Mesothelial cell of epicardium (in vitro differentiated cells): ENCODE data around the gene MROH7. TPM values are rescaled to one million over a fixed set of nuclear protein-coding genes. Genes with fewer than 3 reads are reported as not detected.

Experiments
- DNase-seq, 2 experiments: peaks; one replicate each; pipeline ENCODE4 v3.0.0; 2021; ENCODE audit warnings: low spot score in 2 of 2; ENCODE audit not compliant: unreplicated experiment in 2 of 2
- H3K27ac Mint-ChIP-seq: 2 replicates; pipeline ENCODE4 v1.8.0; 2021; ENCODE audit warnings: mixed read lengths
- H3K27me3 Mint-ChIP-seq: 2 replicates; pipeline ENCODE4 v1.8.0; 2021; ENCODE audit warnings: low read depth, mixed read lengths
- H3K36me3 Mint-ChIP-seq: 2 replicates; pipeline ENCODE4 v1.8.0; 2021; ENCODE audit warnings: mixed read lengths
- H3K4me1 Mint-ChIP-seq: 2 replicates; pipeline ENCODE4 v1.8.0; 2021; ENCODE audit warnings: mixed read lengths
- H3K4me3 Mint-ChIP-seq: 2 replicates; pipeline ENCODE4 v1.8.0; 2021; ENCODE audit warnings: mild to moderate bottlenecking, moderate library complexity, mixed read lengths
- H3K9me3 Mint-ChIP-seq: 2 replicates; pipeline ENCODE4 v1.8.0; 2021; ENCODE audit warnings: mixed read lengths
- CTCF ChIP-seq: fragments of 200-600 bp; sonication (generic); IDR thresholded peaks from one replicate; pipeline ENCODE4 v1.5.0; 2021; ENCODE audit warnings: antibody characterized with exemption; ENCODE audit not compliant: unreplicated experiment
- total RNA-seq: library from RNA; stranded (reverse); gene quantifications from 3 replicates; pipeline ENCODE4 v1.2.1, GENCODE V29; 2021

Gene MROH7
- total RNA-seq, 1 donor from 2014 or later, result 4.3 TPM

GRCh38 chr1:54697896-54698295 lies 56.3 kb downstream of the MROH7 start:
- H3K27me3 Mint-ChIP-seq, result peaks cover 52% of the 10 kb centered on the region
- H3K27ac Mint-ChIP-seq, result no peak overlapping the region

GRCh38 chr1:54698346-54698745 lies 56.8 kb downstream of the MROH7 start:
- no peak for TF ChIP-seq CTCF
- H3K36me3 Mint-ChIP-seq, result no peaks in the 10 kb centered on the region
- no peaks in the 10 kb centered on the region for H3K9me3 Mint-ChIP-seq
- H3K27me3 Mint-ChIP-seq, result peaks cover 56% of the 10 kb centered on the region
- no peak overlapping the region for H3K4me3 Mint-ChIP-seq
- no peak for DNase-seq
- H3K4me1 Mint-ChIP-seq, result no peaks in the 10 kb centered on the region
- H3K27ac Mint-ChIP-seq, result no peak overlapping the region

More at GRCh38 chr1:54697896-54698295, 56.3 kb downstream of the MROH7 start:
- no peak for TF ChIP-seq CTCF
- no peaks in the 10 kb centered on the region for H3K4me1 Mint-ChIP-seq
- H3K9me3 Mint-ChIP-seq, result no peaks in the 10 kb centered on the region
- H3K36me3 Mint-ChIP-seq, result no peaks in the 10 kb centered on the region
- H3K4me3 Mint-ChIP-seq, result no peak overlapping the region
- no peak for DNase-seq

- DNase-seq, result no peak
- TF ChIP-seq CTCF, result no peak
- Mint-ChIP-seq H3K27me3 (peaks cover 55% of the 10 kb centered on the region), H3K4me3 (no peak overlapping the region), H3K9me3 (no peaks in the 10 kb centered on the region), H3K27ac (no peak overlapping the region), H3K4me1 (no peaks in the 10 kb centered on the region), H3K36me3 (no peaks in the 10 kb centered on the region)
Observed at GRCh38 chr1:54699936-54700525, 58.4 kb downstream of the MROH7 start.

DNA sequence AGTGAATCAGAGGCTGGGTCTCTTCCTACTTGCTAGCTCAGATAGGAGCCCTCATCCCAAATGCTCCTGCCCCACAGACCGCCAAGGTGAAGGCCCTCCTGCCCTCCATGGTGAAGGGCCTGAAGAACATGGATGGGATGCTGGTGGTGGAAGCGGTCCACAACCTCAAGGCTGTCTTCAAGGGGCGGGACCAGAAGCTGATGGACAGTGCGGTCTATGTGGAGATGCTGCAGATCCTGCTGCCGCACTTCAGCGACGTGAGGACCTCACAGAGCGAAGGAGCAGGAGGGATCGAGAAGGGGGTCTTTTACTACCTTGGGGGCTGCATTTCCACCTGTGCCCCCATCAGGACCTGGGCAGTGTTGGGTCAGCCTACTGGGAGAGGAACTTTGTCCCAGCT lies 59.5 kb downstream of the MROH7 start:
- H3K9me3 Mint-ChIP-seq, result no peaks in the 10 kb centered on the region
- H3K4me3 Mint-ChIP-seq, result no peak overlapping the region
- no peak overlapping the region for H3K27ac Mint-ChIP-seq
- no peak for TF ChIP-seq CTCF
- H3K27me3 Mint-ChIP-seq, result peaks cover 58% of the 10 kb centered on the region
- DNase-seq, result no peak
- H3K36me3 Mint-ChIP-seq, result no peaks in the 10 kb centered on the region
- no peaks in the 10 kb centered on the region for H3K4me1 Mint-ChIP-seq

DNA sequence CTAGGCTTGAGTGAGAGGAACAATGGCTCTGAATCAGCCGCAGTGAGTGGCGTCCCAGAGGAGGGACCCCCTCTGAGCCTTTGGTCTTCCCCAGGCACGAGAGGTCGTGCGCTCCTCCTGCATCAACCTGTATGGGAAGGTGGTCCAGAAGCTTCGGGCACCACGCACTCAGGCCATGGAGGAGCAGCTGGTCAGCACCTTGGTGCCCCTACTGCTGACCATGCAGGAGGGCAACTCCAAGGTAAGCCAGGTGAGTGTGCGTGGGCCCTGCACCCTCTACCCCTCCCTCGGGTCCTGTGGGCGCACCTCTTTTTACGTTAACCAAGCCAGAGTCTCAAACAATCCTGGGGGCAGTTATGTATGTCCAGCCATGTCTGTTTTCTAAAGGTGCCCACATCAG lies 60.4 kb downstream of the MROH7 start:
- Mint-ChIP-seq H3K27ac (no peak overlapping the region), H3K36me3 (no peaks in the 10 kb centered on the region), H3K9me3 (no peaks in the 10 kb centered on the region), H3K4me3 (no peak overlapping the region), H3K27me3 (peaks cover 55% of the 10 kb centered on the region), H3K4me1 (no peaks in the 10 kb centered on the region)
- no peak for DNase-seq
- TF ChIP-seq CTCF, result no peak

- Mint-ChIP-seq H3K27me3 (peaks cover 56% of the 10 kb centered on the region), H3K4me3 (no peak overlapping the region), H3K36me3 (no peaks in the 10 kb centered on the region), H3K9me3 (no peaks in the 10 kb centered on the region), H3K4me1 (no peaks in the 10 kb centered on the region), H3K27ac (no peak overlapping the region)
- DNase-seq, result no peak
- no peak for TF ChIP-seq CTCF
Observed at GRCh38 chr1:54703471-54703870, 61.9 kb downstream of the MROH7 start.
